ENCODE results near the gene GLA. TPM values are rescaled to one million over a fixed set of nuclear protein-coding genes. Genes with fewer than 3 reads are reported as not detected.
A peak's percentile ranks its signal among the peaks of the same experiment; 100 is the strongest.

GLA gene
- total RNA-seq, 1 donor from 2014 or later: 28.1 TPM

DNA sequence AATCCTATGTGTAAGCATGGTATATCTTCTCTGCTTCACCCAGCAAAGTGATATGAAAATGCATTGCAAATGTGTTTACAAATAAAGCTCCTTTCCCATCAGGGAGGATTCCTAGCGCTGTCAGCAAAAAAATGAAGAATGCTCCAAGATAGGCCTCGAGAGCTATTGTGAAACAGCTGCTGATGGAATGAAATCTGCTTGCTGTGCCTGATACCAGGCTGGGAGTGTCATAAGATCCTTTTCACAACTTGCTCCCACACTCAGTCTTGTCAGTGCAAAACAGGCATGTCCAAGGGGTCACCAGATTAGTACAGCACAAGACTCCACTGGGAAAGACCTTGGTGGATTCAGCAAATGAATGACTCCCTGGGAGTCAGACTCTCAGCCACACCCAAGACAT, 34.4 kb upstream of the GLA start:
- H3K27me3 Mint-ChIP-seq (ENCODE audit: low read depth): no peaks in the 10 kb centered on the region
- no peak overlapping the region for H3K27ac Mint-ChIP-seq (ENCODE audit: unreplicated experiment)
- H3K36me3 Mint-ChIP-seq (ENCODE audit: low read depth): peaks cover 31% of the 10 kb centered on the region
- no peak for DNase-seq (ENCODE audit: low spot score)
- H3K4me3 Mint-ChIP-seq (ENCODE audit: unreplicated experiment): no peak overlapping the region
- H3K9me3 Mint-ChIP-seq (ENCODE audit: low read depth): peaks cover 8% of the 10 kb centered on the region
- no peaks in the 10 kb centered on the region for H3K4me1 Mint-ChIP-seq (ENCODE audit: low read depth)
- TF ChIP-seq, protein P1, sequence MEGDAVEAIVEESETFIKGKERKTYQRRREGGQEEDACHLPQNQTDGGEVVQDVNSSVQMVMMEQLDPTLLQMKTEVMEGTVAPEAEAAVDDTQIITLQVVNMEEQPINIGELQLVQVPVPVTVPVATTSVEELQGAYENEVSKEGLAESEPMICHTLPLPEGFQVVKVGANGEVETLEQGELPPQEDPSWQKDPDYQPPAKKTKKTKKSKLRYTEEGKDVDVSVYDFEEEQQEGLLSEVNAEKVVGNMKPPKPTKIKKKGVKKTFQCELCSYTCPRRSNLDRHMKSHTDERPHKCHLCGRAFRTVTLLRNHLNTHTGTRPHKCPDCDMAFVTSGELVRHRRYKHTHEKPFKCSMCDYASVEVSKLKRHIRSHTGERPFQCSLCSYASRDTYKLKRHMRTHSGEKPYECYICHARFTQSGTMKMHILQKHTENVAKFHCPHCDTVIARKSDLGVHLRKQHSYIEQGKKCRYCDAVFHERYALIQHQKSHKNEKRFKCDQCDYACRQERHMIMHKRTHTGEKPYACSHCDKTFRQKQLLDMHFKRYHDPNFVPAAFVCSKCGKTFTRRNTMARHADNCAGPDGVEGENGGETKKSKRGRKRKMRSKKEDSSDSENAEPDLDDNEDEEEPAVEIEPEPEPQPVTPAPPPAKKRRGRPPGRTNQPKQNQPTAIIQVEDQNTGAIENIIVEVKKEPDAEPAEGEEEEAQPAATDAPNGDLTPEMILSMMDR (IDR thresholded peaks at IDR 0.05): no peak

DNA sequence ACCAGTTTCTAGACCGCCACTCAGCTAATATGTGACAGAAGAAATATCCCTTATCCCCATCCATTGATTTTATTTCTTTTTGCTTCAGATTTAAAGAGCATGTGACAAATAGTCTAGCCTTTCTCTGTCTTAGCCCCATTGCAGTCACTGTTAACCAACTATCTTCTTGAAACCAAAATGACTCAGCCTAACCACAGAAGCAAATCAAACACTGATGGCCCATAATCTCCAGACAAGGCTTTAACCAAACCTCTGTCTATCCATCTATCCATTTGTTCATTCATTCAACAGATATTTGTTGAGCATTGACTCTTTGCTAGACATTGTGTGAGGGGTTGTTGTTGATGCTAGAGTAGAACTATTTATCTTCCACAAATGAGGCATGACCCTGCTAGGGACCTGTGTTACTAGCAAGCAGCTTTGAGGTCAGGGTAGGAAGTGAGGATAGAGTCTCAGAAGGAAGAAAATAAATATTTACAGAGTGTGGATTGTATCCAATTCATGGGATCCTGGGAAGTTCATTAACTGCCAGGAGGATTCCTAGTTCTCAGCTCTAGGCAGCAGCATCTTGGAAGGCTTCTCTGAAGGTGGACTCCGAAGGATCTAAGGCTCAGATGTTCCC, 22.8 kb upstream of the GLA start:
- Mint-ChIP-seq H3K36me3 (ENCODE audit: low read depth) (peaks cover 16% of the 10 kb centered on the region), H3K4me3 (ENCODE audit: unreplicated experiment) (no peak overlapping the region)

DNA sequence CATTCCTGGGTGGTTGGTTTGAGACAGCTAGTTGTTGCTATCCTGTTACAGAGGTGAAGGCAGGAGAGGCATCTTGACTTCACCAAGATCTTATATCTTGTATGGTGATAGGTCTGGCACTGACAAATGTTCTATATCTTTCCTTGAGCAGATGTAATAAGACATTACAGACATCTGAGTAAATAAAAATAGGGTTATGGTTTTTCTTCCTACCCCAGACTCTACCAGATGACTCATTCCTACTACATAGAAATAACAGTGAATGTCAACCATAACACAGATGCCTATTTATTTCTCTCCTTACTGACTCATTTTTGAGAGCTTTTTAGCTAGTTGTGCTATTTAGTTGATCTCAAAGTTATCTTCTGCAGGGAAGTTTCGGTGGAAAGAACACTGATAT, 22.2 kb upstream of the GLA start:
- H3K4me1 Mint-ChIP-seq (ENCODE audit: low read depth): peaks cover 20% of the 10 kb centered on the region
- H3K4me3 Mint-ChIP-seq (ENCODE audit: unreplicated experiment): no peak overlapping the region
- TF ChIP-seq, protein P1 (IDR thresholded peaks at IDR 0.05): no peak
- H3K27me3 Mint-ChIP-seq (ENCODE audit: low read depth): no peaks in the 10 kb centered on the region
- peak overlapping the region; percentile 62 for H3K27ac Mint-ChIP-seq (ENCODE audit: unreplicated experiment)
- peaks cover 5% of the 10 kb centered on the region for H3K9me3 Mint-ChIP-seq (ENCODE audit: low read depth)
- peaks cover 19% of the 10 kb centered on the region for H3K36me3 Mint-ChIP-seq (ENCODE audit: low read depth)
- no peak for DNase-seq (ENCODE audit: low spot score)

More for the DNA sequence above, 22.8 kb upstream of the GLA start:
- no peaks in the 10 kb centered on the region for H3K27me3 Mint-ChIP-seq (ENCODE audit: low read depth)
- H3K4me1 Mint-ChIP-seq (ENCODE audit: low read depth): peaks cover 20% of the 10 kb centered on the region
- peak overlapping the region; percentile 62 for H3K27ac Mint-ChIP-seq (ENCODE audit: unreplicated experiment)
- DNase-seq (ENCODE audit: low spot score): no peak
- TF ChIP-seq, protein P1 (IDR thresholded peaks at IDR 0.05): no peak
- H3K9me3 Mint-ChIP-seq (ENCODE audit: low read depth): peaks cover 3% of the 10 kb centered on the region

DNA sequence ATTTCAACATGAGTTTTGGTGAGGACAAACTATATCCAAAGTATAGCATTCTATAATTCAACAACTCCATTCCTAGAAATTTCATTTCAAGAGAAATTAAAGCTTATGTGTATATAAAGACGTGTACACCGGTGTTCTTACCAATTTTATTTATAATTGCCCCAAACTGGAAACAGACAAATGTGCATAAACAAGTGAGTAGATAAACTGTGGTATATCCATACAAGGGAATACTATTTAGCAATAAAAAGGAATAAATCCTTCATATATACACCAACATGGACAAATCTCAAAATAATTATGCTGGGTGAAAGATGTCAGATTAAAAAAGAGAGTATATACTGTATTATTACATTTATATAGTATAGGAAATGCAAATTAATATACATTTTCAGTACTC, 20.2 kb upstream of the GLA start:
- DNase-seq (ENCODE audit: low spot score): no peak
- no peaks in the 10 kb centered on the region for H3K27me3 Mint-ChIP-seq (ENCODE audit: low read depth)
- TF ChIP-seq, protein P1 (IDR thresholded peaks at IDR 0.05): no peak
- peaks cover 20% of the 10 kb centered on the region for H3K36me3 Mint-ChIP-seq (ENCODE audit: low read depth)
- H3K4me3 Mint-ChIP-seq (ENCODE audit: unreplicated experiment): no peak overlapping the region
- no peak overlapping the region for H3K27ac Mint-ChIP-seq (ENCODE audit: unreplicated experiment)
- peaks cover 9% of the 10 kb centered on the region for H3K9me3 Mint-ChIP-seq (ENCODE audit: low read depth)
- peaks cover 20% of the 10 kb centered on the region for H3K4me1 Mint-ChIP-seq (ENCODE audit: low read depth)

DNA sequence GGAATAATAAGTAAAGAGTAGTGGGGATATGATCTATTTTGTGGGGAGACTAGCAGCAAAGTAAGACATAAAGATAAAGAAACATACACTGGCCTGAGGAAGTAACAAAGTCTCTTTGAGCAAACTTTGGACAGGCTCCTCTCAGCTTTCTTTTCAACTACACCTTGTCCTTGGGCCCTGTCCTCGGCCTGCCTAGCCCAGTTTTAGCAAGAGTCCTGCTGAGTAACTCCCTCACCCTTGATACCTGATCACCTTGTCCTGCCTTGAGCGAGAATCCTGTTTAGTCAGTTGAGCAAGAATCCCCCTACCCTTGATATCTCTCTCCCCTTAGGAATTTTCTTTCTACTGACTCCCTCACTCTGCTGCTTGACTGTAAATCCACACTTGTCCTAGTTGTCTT, 11.8 kb upstream of the GLA start:
- Mint-ChIP-seq H3K27me3 (ENCODE audit: low read depth) (no peaks in the 10 kb centered on the region), H3K4me1 (ENCODE audit: low read depth) (peaks cover 27% of the 10 kb centered on the region), H3K4me3 (ENCODE audit: unreplicated experiment) (peak overlapping the region; percentile 90), H3K27ac (ENCODE audit: unreplicated experiment) (peak overlapping the region; percentile 3), H3K9me3 (ENCODE audit: low read depth) (no peaks in the 10 kb centered on the region), H3K36me3 (ENCODE audit: low read depth) (no peaks in the 10 kb centered on the region)
- no peak for DNase-seq (ENCODE audit: low spot score)
- TF ChIP-seq, protein P1 (IDR thresholded peaks at IDR 0.05): no peak

Data from chondrocyte (in vitro differentiated cells).